Activated naive CD4-positive, alpha-beta T cell treated with anti-CD3 and anti-CD28 coated beads, Interleukin-2, amount 50 U/mL, for 16 hours (primary cell): ENCODE results near the gene ZSWIM8.

Experiments
- DNase-seq: peaks from one replicate; pipeline ENCODE4 v3.0.0-alpha.2; 2020

Gene ZSWIM8

GRCh38 chr10:73797324-73798025 is 12.1 kb downstream of the ZSWIM8 start:
- DNase-seq, result no peak

- no peak for DNase-seq
These were observed 12.7 kb downstream of the ZSWIM8 start for GRCh38 chr10:73798087-73798486.

GRCh38 chr10:73798927-73799560 is 13.6 kb downstream of the ZSWIM8 start:
- no peak for DNase-seq

- no peak for DNase-seq
These were observed 14.6 kb downstream of the ZSWIM8 start for GRCh38 chr10:73799899-73800559.

GRCh38 chr10:73800560-73801252 is 15.3 kb downstream of the ZSWIM8 start:
- no peak for DNase-seq

GRCh38 chr10:73801253-73801590 is 15.8 kb downstream of the ZSWIM8 start:
- DNase-seq, result no peak

- DNase-seq, result no peak
These were observed 17.0 kb downstream of the ZSWIM8 start for GRCh38 chr10:73802276-73802991.

- no peak for DNase-seq
These were observed 18.4 kb downstream of the ZSWIM8 start for GRCh38 chr10:73803680-73804286.

GRCh38 chr10:73806176-73806950 is 21.0 kb downstream of the ZSWIM8 start:
- no peak for DNase-seq

- DNase-seq, result no peak
These were observed 22.1 kb downstream of the ZSWIM8 start for GRCh38 chr10:73807471-73807870.

GRCh38 chr10:73808021-73808815 is 22.8 kb downstream of the ZSWIM8 start:
- no peak for DNase-seq

GRCh38 chr10:73809061-73809818 is 23.8 kb downstream of the ZSWIM8 start:
- no peak for DNase-seq

- DNase-seq, result no peak
These were observed 24.9 kb downstream of the ZSWIM8 start for GRCh38 chr10:73810358-73810734.

- DNase-seq, result peak; percentile 63
These were observed 25.5 kb downstream of the ZSWIM8 start for GRCh38 chr10:73810735-73811465.

GRCh38 chr10:73812657-73813056 is 27.3 kb downstream of the ZSWIM8 start:
- DNase-seq, result no peak

- DNase-seq, result no peak
These were observed 27.9 kb downstream of the ZSWIM8 start for GRCh38 chr10:73813333-73813732.

- DNase-seq, result no peak
These were observed 29.0 kb downstream of the ZSWIM8 start for GRCh38 chr10:73814276-73814895.

GRCh38 chr10:73814896-73815718 is 29.7 kb downstream of the ZSWIM8 start:
- DNase-seq, result no peak
